GM12891 (cell line): Measurements from ENCODE around the gene EPS8L2.

Experiments used
- PAX5 ChIP-seq: IDR thresholded peaks from 2 replicates; pipeline ENCODE4 v1.6.1; 2011; ENCODE audit warnings: low read length, moderate library complexity, mild to moderate bottlenecking; ENCODE audit not compliant: insufficient read depth, severe bottlenecking
- POLR2A ChIP-seq: IDR thresholded peaks from 2 replicates; pipeline ENCODE4 v1.6.1; 2011; ENCODE audit warnings: low read depth, low read length, control low read depth
- POLR2AphosphoS5 ChIP-seq: IDR thresholded peaks from 2 replicates; pipeline ENCODE4 v1.6.1; 2011; ENCODE audit warnings: low read depth, low read length, control low read depth
- SPI1 ChIP-seq: IDR thresholded peaks from 2 replicates; pipeline ENCODE4 v1.6.1; 2011; ENCODE audit warnings: low read depth, low read length, control low read depth
- TAF1 ChIP-seq: IDR thresholded peaks from 2 replicates; pipeline ENCODE4 v1.6.1; 2011; ENCODE audit warnings: low read depth, low read length, control low read depth

GRCh38 chr11:690738-691633, 15.0 kb upstream of the EPS8L2 start:
- TF ChIP-seq TAF1 = no peak
- no peak for TF ChIP-seq POLR2A
- TF ChIP-seq PAX5 = no peak
- no peak for TF ChIP-seq SPI1
- TF ChIP-seq POLR2AphosphoS5 = no peak
